Vagina (tissue), 2 donors: ENCODE data around the gene TAF6. TPM values are rescaled to one million over a fixed set of nuclear protein-coding genes. Genes with fewer than 3 reads are reported as not detected.
A peak's percentile ranks its signal among the peaks of the same experiment; 100 is the strongest.

Experiments
- DNase-seq, 2 donors: peaks; one replicate each; pipeline ENCODE4 v3.0.0-alpha.2; 2017; ENCODE audit errors: extremely low spot score in 2 of 2
- H3K27ac ChIP-seq: fragments of 200-600 bp; sonication (generic); one replicate; pipeline ENCODE4 v1.5.1; 2019
- H3K27me3 ChIP-seq: fragments of 200-600 bp; sonication (generic); one replicate; pipeline ENCODE4 v1.5.1; 2019
- H3K36me3 ChIP-seq, 2 donors: fragments of 200-600 bp; sonication (generic); one replicate each; pipeline ENCODE4 v1.5.1; 2017 to 2019
- H3K4me1 ChIP-seq: fragments of 200-600 bp; sonication (generic); one replicate; pipeline ENCODE4 v1.5.1; 2019
- H3K4me3 ChIP-seq, 2 donors: fragments of 200-600 bp; sonication (generic); 1 replicate in 1 of 2; 2 replicates in 1 of 2; pipeline ENCODE4 v1.5.1; 2016 to 2019
- H3K9me3 ChIP-seq: fragments of 200-600 bp; sonication (generic); one replicate; pipeline ENCODE4 v1.5.1; 2019
- POLR2A ChIP-seq, 2 donors: fragments of 450-650 bp; IDR thresholded peaks; one replicate each; pipeline ENCODE4 v1.6.1; 2017; ENCODE audit warnings: antibody characterized with exemption in 2 of 2, mild to moderate bottlenecking in 2 of 2, moderate library complexity in 2 of 2
- POLR2AphosphoS5 ChIP-seq, 2 donors: sonication (generic); formaldehyde crosslinking; IDR thresholded peaks; one replicate each; pipeline ENCODE4 v1.9.0; 2017; ENCODE audit warnings: antibody characterized with exemption in 2 of 2, mild to moderate bottlenecking in 2 of 2, low read depth in 1 of 2; ENCODE audit not compliant: insufficient read depth in 1 of 2
- intact Hi-C: fragments of 100-400 bp; cut with DNase I; formaldehyde crosslinking; loops from one replicate; pipeline ENCODE4 v1.15.1; 2023
- total RNA-seq: library from RNA; depleted of rRNA; stranded (reverse); fragments of >200 nt; gene quantifications from one replicate; pipeline ENCODE4 v1.2.3, GENCODE V29; 2016
- TF ChIP-seq, protein P1 (sequence below), 3 experiments: fragments of 450-650 bp in 2 of 3; fragments of 200-600 bp in 1 of 3; sonication (generic) in 1 of 3; IDR thresholded peaks; one replicate each; pipeline ENCODE4 v1.5.1; 2017 to 2019; ENCODE audit warnings: antibody characterized with exemption in 3 of 3, mild to moderate bottlenecking in 2 of 3, moderate library complexity in 2 of 3

Gene TAF6
- total RNA-seq, 1 donor from 2014 or later = 54.3 TPM

DNA sequence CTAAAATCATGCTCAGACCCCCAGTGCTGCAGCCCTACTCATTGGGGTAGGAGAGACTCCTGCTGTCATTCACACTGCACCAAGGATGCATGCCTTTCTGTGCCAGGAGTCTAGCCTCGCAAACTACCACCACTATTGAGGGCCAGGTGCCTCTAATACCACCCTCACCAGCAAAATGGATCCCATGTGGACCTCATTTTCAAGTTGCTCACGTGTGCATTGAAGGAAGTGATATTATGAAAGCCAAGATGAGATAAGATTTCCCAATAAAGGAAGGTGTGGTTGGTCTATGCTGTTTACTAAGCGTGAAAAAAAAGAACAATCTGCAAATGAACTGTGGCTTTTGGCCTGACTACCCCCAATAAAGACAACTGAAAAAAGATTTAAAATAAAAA, 22.4 kb upstream of the TAF6 start:
- intact Hi-C loops = loop anchor here (10.0 kb wide), 1 partner anchor 53 kb away; no protein-coding TSS in a partner anchor
- H3K4me3 ChIP-seq = no peak overlapping the region
- TF ChIP-seq, protein P1, sequence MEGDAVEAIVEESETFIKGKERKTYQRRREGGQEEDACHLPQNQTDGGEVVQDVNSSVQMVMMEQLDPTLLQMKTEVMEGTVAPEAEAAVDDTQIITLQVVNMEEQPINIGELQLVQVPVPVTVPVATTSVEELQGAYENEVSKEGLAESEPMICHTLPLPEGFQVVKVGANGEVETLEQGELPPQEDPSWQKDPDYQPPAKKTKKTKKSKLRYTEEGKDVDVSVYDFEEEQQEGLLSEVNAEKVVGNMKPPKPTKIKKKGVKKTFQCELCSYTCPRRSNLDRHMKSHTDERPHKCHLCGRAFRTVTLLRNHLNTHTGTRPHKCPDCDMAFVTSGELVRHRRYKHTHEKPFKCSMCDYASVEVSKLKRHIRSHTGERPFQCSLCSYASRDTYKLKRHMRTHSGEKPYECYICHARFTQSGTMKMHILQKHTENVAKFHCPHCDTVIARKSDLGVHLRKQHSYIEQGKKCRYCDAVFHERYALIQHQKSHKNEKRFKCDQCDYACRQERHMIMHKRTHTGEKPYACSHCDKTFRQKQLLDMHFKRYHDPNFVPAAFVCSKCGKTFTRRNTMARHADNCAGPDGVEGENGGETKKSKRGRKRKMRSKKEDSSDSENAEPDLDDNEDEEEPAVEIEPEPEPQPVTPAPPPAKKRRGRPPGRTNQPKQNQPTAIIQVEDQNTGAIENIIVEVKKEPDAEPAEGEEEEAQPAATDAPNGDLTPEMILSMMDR (IDR thresholded peaks at IDR 0.05) = no peak
- no peak for TF ChIP-seq POLR2A (IDR thresholded peaks at IDR 0.05)
- TF ChIP-seq POLR2AphosphoS5 (IDR thresholded peaks at IDR 0.05; ENCODE audit: insufficient read depth in 1 of 2, low read depth in 1 of 2) = no peak
- DNase-seq = no peak
- no peaks in the 10 kb centered on the region for H3K27me3 ChIP-seq
- no peaks in the 10 kb centered on the region for H3K36me3 ChIP-seq
- no peaks in the 10 kb centered on the region for H3K4me1 ChIP-seq
- H3K9me3 ChIP-seq = no peaks in the 10 kb centered on the region
- no peak overlapping the region for H3K27ac ChIP-seq

DNA sequence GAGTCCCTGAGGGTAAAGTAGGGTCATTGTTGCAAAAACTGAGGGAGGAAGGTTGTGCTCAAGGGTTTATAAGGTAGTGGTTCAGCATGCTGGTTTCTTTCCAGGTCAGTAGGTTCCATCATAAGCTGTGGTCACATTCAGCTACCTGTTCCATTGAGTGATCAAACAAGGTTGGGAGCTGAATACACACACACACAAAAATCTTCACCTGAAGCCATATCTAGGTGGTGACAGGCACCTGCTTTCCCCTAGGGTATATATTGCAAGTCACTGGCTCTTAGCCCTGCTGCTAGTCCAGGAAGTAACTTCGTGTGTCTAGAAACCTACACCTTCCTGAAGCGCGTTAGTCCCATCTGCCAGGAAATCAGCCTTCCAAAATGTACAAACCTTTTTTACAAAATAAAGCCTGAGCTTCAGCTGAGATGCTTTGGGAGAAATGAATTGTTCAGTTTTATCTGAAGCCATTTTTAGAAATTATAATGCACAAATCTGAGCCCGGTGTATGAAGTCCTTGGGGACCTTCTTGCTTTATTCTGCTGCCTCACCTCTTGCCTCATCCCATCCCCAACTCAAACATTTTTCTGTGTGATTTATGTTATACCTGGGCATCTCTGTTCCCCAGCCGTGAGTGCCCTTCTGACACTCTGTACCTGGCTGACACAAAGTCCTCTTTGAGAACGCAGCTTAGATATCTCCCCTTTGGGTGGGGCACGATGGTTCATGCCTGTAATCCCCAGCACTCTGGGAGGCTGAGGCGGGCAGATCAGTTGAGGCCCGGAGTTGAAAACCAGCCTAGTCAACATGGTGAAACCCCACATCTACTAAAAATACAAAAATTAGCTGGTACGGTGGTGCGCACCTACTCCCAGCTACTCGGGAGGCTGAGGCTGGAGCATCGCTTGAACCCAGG, 18.9 kb upstream of the TAF6 start:
- H3K9me3 ChIP-seq = no peaks in the 10 kb centered on the region
- TF ChIP-seq POLR2A (IDR thresholded peaks at IDR 0.05) (no peak), POLR2AphosphoS5 (IDR thresholded peaks at IDR 0.05; ENCODE audit: insufficient read depth in 1 of 2, low read depth in 1 of 2) (no peak)
- TF ChIP-seq, protein P1 (IDR thresholded peaks at IDR 0.05) = no peak
- H3K36me3 ChIP-seq = no peaks in the 10 kb centered on the region
- H3K27me3 ChIP-seq = no peaks in the 10 kb centered on the region
- intact Hi-C loops = loop anchor here (10.0 kb wide), 1 partner anchor 77 kb away; the partner anchor contains the start of gene PVRIG
- H3K27ac ChIP-seq = no peak overlapping the region
- DNase-seq = no peak
- no peak overlapping the region for H3K4me3 ChIP-seq
- no peaks in the 10 kb centered on the region for H3K4me1 ChIP-seq

DNA sequence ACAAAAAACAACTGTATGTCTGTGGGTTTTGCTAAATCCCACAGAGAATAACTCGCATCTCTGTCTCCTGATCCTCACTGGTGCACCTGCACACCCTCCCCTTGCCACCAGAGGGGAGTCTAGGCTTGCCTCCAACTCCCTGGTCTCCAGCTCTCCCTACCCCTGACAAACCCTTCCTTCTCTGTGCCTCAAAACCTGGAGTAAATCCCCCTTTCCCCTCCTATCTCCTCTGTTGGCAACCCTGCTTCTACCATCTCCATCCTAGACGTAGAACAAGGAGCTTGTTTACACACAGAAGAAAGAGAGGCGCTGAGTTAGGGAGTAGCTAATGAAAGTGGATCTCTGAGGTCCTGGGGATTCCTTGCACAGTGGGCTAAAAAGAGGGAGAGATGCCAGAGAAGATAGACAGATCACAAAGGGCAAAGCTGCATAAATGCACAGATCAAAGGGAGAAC, 13.6 kb upstream of the TAF6 start:
- Histone ChIP-seq H3K36me3 (no peaks in the 10 kb centered on the region), H3K27ac (no peak overlapping the region), H3K9me3 (no peaks in the 10 kb centered on the region), H3K27me3 (no peaks in the 10 kb centered on the region), H3K4me1 (peaks cover 21% of the 10 kb centered on the region), H3K4me3 (no peak overlapping the region)
- intact Hi-C loops = loop anchor here (10.0 kb wide), 1 partner anchor 82 kb away; the partner anchor contains the start of gene PVRIG
- no peak for TF ChIP-seq POLR2AphosphoS5 (IDR thresholded peaks at IDR 0.05; ENCODE audit: insufficient read depth in 1 of 2, low read depth in 1 of 2)
- TF ChIP-seq, protein P1 (IDR thresholded peaks at IDR 0.05) = peak; percentile 35 to 73 (median 51)
- DNase-seq = no peak

DNA sequence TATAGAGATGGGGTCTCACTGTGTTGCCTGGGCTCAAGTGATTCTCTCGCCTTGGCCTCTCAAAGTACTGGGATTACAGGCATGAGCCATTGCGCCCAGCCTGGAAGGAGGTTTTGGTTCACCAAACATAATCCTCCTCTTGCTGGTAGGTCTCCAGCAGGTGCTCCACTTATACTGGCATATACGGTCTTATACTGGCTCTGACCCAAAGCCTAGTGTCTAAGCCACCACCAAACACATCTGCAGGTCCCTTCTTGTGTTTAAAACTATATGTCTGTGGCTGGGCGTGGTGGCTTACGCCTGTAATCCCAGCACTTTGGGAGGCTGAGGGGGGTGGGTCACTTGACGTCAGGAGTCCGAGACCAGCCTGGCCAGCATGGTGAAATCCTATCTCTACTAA, 13.0 kb upstream of the TAF6 start:
- no peak for DNase-seq
- H3K36me3 ChIP-seq = no peaks in the 10 kb centered on the region
- TF ChIP-seq POLR2A (IDR thresholded peaks at IDR 0.05) (no peak), POLR2AphosphoS5 (IDR thresholded peaks at IDR 0.05; ENCODE audit: insufficient read depth in 1 of 2, low read depth in 1 of 2) (no peak)
- TF ChIP-seq, protein P1 (IDR thresholded peaks at IDR 0.05) = no peak
- H3K9me3 ChIP-seq = no peaks in the 10 kb centered on the region
- intact Hi-C loops = loop anchor here (10.0 kb wide), 1 partner anchor 83 kb away; the partner anchor contains the start of gene PVRIG
- no peak overlapping the region for H3K4me3 ChIP-seq
- peaks cover 22% of the 10 kb centered on the region for H3K4me1 ChIP-seq
- H3K27ac ChIP-seq = no peak overlapping the region
- no peaks in the 10 kb centered on the region for H3K27me3 ChIP-seq
